Neutrophil (primary cell): ENCODE results near the gene RNF26.

Source experiments
- H3K27ac ChIP-seq: fragments of 200-600 bp; sonication (generic); 2 replicates; pipeline ENCODE4 v1.5.1; 2016; ENCODE audit warnings: mild to moderate bottlenecking, moderate library complexity
- H3K27me3 ChIP-seq: fragments of 200-600 bp; sonication (generic); 2 replicates; pipeline ENCODE4 v1.6.0; 2016; ENCODE audit warnings: mild to moderate bottlenecking
- H3K36me3 ChIP-seq: fragments of 200-600 bp; sonication (generic); 2 replicates; pipeline ENCODE4 v1.5.1; 2017
- H3K4me1 ChIP-seq, 2 experiments: fragments of 200-600 bp in 1 of 2; sonication (generic) in 1 of 2; 1 replicate in 1 of 2; 2 replicates in 1 of 2; pipeline versions ENCODE4 v1.5.1 to v1.6.1; 2013 to 2016; ENCODE audit warnings: low read depth in 1 of 2, low read length in 1 of 2, mild to moderate bottlenecking in 1 of 2, moderate library complexity in 1 of 2; ENCODE audit not compliant: control insufficient read depth in 1 of 2, insufficient read depth in 1 of 2
- H3K4me3 ChIP-seq, 2 experiments: fragments of 200-600 bp in 1 of 2; sonication (generic) in 1 of 2; 1 replicate in 1 of 2; 2 replicates in 1 of 2; pipeline ENCODE4 v1.5.1; 2013 to 2016; ENCODE audit warnings: low read depth in 1 of 2, low read length in 1 of 2, mild to moderate bottlenecking in 1 of 2, moderate library complexity in 1 of 2
- H3K9me3 ChIP-seq: fragments of 200-600 bp; sonication (generic); 2 replicates; pipeline ENCODE4 v1.5.1; 2016
- TF ChIP-seq, protein P1 (sequence below): fragments of 200-600 bp; sonication (generic); IDR thresholded peaks from 2 replicates; pipeline ENCODE4 v1.5.1; 2016; ENCODE audit warnings: antibody characterized with exemption

Gene RNF26

DNA sequence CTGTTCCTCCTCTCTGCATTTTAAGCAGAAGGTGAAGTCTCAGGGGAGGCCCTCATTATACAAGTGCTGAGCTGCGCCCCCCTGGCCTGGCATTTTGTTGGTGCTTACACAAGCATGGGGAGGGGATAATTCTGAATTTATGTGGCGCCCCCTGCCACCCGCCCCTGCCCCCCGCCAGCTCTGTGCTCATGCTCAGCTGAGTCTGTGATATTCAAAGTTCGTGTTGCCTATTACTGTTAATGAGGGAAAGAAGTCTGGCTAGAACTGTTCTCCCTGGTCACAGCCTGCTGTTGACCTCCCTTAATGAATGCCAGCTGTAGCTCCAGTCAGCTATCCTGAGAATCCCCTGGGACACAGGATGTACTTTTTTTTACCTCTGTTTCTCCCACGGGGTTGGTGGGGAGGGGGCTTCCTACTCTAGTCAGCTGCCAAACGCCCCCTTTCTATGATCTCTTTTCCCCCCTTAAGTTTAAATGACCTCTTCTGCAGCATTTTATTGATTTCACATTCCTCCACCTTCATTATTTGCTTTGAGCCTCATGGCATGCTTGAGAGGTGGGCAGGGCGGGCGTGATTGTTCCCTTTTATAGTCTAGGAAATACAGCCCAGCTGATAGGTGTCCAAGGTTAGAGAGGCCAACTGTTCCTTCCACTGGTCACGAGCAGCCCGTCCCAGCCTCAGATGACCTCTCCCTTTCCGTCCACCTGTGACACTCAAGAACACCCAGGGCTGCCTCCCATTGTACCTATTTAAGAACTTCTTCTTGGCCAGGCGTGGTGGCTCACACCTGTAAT is 35.0 kb downstream of the RNF26 start:
- peaks cover 0 to under 1% of the 10 kb centered on the region in 2 experiments for H3K4me1 ChIP-seq

DNA sequence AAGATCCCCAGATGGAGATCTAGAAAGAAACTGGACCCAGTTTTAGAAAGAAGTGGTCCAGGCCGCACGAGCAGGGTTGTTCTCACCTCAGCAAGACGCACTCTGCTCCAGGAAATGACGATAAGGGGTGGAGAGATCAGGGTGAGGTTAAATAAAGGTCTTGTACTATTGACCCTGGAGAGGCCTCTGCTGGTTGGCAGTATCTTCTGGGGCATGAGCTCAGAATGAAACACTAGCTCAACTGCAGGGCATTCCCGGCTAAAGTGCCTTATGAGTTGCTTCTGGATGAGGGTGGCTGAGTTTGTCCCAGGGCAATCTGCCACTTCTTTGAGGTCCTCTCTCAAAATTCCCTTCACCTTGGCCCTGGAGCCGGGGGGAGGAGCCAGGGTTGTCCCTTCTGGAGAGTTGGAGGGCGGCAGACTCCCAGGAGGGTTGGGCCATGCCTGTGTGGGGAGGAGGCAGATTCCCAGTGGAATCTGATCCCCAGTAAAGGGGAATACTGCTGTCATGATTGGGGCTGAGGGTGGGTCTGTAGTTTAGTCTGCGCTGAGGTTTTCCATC is 36.2 kb downstream of the RNF26 start:
- H3K4me3 ChIP-seq = no peak overlapping the region
- no peaks in the 10 kb centered on the region for H3K36me3 ChIP-seq
- TF ChIP-seq, protein P1, sequence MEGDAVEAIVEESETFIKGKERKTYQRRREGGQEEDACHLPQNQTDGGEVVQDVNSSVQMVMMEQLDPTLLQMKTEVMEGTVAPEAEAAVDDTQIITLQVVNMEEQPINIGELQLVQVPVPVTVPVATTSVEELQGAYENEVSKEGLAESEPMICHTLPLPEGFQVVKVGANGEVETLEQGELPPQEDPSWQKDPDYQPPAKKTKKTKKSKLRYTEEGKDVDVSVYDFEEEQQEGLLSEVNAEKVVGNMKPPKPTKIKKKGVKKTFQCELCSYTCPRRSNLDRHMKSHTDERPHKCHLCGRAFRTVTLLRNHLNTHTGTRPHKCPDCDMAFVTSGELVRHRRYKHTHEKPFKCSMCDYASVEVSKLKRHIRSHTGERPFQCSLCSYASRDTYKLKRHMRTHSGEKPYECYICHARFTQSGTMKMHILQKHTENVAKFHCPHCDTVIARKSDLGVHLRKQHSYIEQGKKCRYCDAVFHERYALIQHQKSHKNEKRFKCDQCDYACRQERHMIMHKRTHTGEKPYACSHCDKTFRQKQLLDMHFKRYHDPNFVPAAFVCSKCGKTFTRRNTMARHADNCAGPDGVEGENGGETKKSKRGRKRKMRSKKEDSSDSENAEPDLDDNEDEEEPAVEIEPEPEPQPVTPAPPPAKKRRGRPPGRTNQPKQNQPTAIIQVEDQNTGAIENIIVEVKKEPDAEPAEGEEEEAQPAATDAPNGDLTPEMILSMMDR = no peak
- H3K9me3 ChIP-seq = no peaks in the 10 kb centered on the region
- H3K27me3 ChIP-seq = peaks cover 36% of the 10 kb centered on the region
- no peaks in the 10 kb centered on the region for H3K4me1 ChIP-seq
- no peak overlapping the region for H3K27ac ChIP-seq

More for the DNA sequence above, 35.0 kb downstream of the RNF26 start:
- no peaks in the 10 kb centered on the region for H3K36me3 ChIP-seq
- H3K9me3 ChIP-seq = no peaks in the 10 kb centered on the region
- H3K4me3 ChIP-seq = no peak overlapping the region
- TF ChIP-seq, protein P1 = no peak
- H3K27ac ChIP-seq = no peak overlapping the region
- H3K27me3 ChIP-seq = peaks cover 49% of the 10 kb centered on the region

DNA sequence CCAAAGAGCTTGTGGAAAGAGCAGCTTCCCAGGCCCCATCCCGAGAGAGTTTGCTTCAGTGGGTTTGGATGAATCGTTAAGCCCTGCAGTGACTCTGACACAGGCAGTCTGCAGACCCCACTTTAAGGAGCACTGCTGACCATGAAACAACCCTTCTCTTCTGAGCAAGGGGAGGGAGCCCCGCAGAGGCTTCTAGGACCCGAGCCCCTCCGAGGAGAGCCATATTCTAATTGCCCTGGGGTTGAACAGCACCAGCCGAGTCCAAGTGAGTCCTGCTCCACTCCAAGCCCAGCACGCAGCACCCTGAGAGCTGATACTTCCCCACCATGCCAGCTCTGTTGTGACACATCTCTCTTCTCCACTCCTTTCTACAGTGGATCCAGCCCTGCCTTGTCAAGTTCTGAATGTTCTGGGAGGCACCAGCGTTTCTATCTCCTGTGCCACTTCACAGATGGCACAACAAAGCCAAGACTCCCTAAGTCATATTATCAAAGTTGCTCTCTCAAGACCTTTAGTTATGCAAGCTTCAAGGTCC is 36.8 kb downstream of the RNF26 start:
- H3K9me3 ChIP-seq = no peaks in the 10 kb centered on the region
- no peaks in the 10 kb centered on the region for H3K36me3 ChIP-seq
- H3K4me3 ChIP-seq = no peak overlapping the region
- H3K27me3 ChIP-seq = peaks cover 31% of the 10 kb centered on the region
- TF ChIP-seq, protein P1 = no peak
- H3K27ac ChIP-seq = no peak overlapping the region
- H3K4me1 ChIP-seq = no peaks in the 10 kb centered on the region

DNA sequence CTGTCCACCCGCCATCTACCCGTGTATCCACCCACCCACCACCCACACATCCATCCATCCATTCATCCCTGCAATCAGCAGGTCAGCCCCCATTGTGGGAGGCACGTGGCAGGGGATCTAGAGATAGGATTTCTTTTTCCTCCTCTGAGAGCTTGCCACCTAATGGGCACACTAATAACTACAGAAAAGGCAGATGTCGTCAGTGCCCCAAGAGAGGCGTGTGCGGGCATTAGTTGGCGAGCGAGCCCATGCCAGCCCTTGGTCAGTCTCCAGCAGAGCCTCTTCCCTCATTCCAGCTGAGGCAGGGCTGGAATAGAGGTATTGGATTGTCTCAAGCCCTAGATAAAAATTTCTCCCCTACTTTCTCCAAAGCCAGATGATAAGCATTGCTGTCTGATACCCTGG is 37.5 kb downstream of the RNF26 start:
- Histone ChIP-seq H3K9me3 (no peaks in the 10 kb centered on the region), H3K4me3 (no peak overlapping the region), H3K27ac (no peak overlapping the region), H3K36me3 (no peaks in the 10 kb centered on the region), H3K4me1 (no peaks in the 10 kb centered on the region), H3K27me3 (peaks cover 24% of the 10 kb centered on the region)
- TF ChIP-seq, protein P1 = no peak

DNA sequence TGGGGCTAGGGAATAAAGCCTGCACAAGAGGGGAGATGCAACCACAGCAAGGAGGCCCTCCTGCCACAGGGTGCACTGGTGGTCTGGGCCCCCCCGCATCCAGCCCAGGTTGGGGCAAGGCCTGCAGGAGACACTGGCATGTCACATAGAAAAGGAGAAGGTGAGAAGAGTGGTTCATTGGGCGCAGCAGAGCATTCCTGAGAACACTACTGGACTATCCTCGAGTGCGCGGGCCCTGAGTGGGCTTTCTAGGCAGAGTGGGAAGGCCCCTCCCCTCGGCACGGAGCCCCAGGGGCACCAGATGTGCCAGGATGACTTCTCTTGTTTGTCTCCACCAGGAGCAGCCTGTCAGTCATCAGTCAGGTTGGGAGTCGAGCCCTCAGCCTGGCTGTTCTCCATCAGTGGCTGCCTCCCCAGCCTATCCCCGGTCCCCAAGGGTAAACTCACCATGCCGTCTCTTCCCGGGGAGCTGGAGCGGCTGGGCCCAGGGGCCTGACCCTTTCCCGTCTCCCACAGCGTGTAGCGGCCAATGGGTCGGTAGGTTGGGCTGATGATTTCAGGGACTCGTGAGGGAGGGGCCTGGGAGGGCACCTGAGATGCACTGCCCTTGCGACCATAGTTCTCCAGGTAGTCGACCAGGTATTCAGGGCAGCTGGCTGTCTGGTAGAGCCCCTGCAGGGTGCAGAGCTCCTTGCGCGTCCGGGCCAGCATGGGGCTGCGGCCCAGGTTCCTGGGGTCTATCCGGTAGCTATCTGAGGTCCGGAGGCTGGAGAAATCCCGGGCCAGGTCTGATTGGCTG is 38.1 kb downstream of the RNF26 start:
- Histone ChIP-seq H3K9me3 (no peaks in the 10 kb centered on the region), H3K4me3 (no peak overlapping the region), H3K27ac (no peak overlapping the region), H3K27me3 (peaks cover 18% of the 10 kb centered on the region), H3K4me1 (no peaks in the 10 kb centered on the region), H3K36me3 (no peaks in the 10 kb centered on the region)
- TF ChIP-seq, protein P1 = no peak
